WERI-Rb-1 (cell line): ENCODE results near the gene BEAN1.

ENCODE experiments used
- DNase-seq: peaks from one replicate; pipeline ENCODE4 v3.0.0-alpha.2; 2020
- H3K27ac ChIP-seq: fragments of 250-450 bp; sonication (Bioruptor Pico); 2 replicates; pipeline ENCODE4 v1.5.1; 2020; ENCODE audit warnings: mild to moderate bottlenecking, moderate library complexity
- H3K27me3 ChIP-seq: fragments of 250-450 bp; sonication (Bioruptor Pico); 2 replicates; pipeline ENCODE4 v1.5.1; 2021; ENCODE audit warnings: mild to moderate bottlenecking, low read depth, moderate library complexity; ENCODE audit not compliant: insufficient read depth, severe bottlenecking
- H3K36me3 ChIP-seq: fragments of 250-450 bp; sonication (Bioruptor Pico); 2 replicates; pipeline ENCODE4 v1.5.1; 2020; ENCODE audit warnings: mild to moderate bottlenecking, moderate library complexity
- H3K4me3 ChIP-seq: 2 replicates; pipeline ENCODE4 v1.5.1; 2011; ENCODE audit warnings: low read depth, mild to moderate bottlenecking, control low read depth, low read length
- H3K9me3 ChIP-seq: fragments of 250-450 bp; sonication (Bioruptor Pico); 2 replicates; pipeline ENCODE4 v1.5.1; 2021; ENCODE audit warnings: mild to moderate bottlenecking, moderate library complexity; ENCODE audit not compliant: severe bottlenecking
- TF ChIP-seq, protein P1 (sequence below): IDR thresholded peaks from 2 replicates; pipeline ENCODE4 v1.5.1; 2011; ENCODE audit warnings: low read depth, mild to moderate bottlenecking, control low read depth, inconsistent platforms, low read length

BEAN1 gene

DNA sequence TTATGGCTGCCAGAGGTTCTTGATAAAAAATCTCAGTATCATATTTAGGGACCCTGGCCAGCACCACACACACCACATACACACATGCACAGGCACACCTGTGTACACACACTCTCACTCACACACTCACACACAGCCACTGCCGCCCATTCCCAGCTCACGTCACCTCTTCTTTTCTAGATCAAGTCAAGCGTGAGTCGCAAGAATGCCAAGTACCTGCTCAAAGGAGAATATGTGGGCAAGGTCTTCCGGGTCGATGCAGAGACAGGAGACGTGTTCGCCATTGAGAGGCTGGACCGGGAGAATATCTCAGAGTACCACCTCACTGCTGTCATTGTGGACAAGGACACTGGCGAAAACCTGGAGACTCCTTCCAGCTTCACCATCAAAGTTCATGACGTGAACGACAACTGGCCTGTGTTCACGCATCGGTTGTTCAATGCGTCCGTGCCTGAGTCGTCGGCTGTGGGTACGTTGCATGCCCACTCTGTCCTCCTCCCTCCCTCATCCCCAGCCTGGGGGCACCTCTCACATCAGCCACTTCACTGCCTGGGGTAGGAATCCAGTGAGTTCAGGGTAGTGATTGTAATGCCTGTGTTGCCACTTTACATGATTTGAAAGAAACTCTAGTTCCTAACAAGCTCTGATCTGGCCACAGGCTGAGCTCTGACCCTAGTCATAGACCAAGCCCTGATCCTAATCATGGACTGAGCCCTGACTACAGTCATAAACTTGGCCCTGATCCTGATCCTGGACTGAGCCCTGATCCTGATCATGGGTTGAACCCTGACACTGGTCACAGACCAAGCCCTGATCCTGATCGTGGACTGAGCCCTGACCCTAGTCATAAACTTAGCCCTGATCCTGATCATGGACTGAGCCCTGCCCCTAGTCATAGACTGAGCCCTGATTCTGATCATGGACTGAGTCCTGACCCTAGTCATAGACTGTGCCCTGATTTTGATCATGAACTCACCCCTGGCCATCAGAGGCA, 40.2 kb upstream of the BEAN1 start:
- Histone ChIP-seq H3K4me3 (no peak overlapping the region), H3K36me3 (no peaks in the 10 kb centered on the region), H3K9me3 (no peaks in the 10 kb centered on the region), H3K27me3 (no peaks in the 10 kb centered on the region), H3K27ac (no peak overlapping the region)
- no peak for DNase-seq
- TF ChIP-seq, protein P1, sequence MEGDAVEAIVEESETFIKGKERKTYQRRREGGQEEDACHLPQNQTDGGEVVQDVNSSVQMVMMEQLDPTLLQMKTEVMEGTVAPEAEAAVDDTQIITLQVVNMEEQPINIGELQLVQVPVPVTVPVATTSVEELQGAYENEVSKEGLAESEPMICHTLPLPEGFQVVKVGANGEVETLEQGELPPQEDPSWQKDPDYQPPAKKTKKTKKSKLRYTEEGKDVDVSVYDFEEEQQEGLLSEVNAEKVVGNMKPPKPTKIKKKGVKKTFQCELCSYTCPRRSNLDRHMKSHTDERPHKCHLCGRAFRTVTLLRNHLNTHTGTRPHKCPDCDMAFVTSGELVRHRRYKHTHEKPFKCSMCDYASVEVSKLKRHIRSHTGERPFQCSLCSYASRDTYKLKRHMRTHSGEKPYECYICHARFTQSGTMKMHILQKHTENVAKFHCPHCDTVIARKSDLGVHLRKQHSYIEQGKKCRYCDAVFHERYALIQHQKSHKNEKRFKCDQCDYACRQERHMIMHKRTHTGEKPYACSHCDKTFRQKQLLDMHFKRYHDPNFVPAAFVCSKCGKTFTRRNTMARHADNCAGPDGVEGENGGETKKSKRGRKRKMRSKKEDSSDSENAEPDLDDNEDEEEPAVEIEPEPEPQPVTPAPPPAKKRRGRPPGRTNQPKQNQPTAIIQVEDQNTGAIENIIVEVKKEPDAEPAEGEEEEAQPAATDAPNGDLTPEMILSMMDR, result no peak

DNA sequence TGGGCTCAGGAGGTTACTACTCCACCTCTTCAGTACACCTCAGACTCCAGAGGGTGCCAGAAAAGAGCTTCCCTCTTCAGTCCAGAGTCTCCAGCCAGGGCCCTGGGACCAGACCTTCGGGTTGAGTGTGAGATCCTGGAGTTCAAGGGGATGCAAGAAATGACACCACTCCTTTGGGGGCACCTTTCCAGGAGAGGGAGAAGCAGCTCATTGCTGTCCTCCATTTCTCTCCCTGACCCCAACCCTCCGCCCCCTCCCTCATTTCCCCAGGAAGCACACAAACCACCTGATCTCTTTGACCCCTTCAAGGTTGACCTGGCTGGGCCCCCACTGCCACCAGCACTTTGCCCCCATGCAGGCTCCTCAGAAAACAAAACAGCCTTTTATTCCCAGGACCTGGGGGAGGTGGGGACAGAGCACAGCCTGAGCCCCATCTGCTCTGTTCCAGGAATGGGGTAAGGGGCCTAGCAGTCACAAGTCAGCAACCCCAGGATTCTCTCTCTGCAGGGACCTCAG, 39.2 kb upstream of the BEAN1 start:
- no peak overlapping the region for H3K4me3 ChIP-seq
- no peak overlapping the region for H3K27ac ChIP-seq
- no peaks in the 10 kb centered on the region for H3K36me3 ChIP-seq
- H3K27me3 ChIP-seq, result no peaks in the 10 kb centered on the region
- TF ChIP-seq, protein P1, result no peak
- H3K9me3 ChIP-seq, result no peaks in the 10 kb centered on the region
- DNase-seq, result no peak

DNA sequence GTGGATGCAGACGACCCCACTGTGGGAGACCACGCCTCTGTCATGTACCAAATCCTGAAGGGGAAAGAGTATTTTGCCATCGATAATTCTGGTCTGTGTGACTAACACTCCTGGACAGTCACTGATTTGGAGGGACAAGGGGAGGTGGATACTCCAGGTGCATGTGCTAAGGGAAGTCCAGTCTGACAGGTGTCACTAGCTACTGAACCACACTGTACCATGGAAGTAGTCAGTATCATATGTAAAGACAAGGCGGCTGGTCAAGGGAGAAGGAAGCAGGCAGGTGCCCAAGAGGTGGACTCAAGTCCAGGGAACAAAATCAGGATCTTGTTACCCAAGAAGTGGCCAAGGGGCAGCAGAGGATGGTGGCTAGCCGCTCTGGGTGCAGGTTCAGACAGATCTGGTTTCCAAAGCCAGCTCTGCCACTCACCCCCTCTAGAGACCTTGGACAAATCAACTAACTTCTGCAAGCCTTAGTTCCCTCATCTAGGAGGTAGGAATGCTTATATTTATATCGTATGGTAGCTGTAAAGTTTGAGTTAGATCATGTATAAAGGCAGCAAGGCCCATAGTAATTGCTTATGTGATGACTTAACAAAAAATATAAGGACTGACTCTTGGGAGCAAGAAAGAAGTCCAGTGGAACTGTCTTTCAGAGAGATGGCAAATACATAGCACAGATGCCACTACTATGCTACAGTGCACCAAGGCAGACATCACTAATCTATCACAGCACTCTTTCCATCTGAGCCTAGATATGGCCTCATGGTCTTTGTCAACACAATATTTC, 38.5 kb upstream of the BEAN1 start:
- Histone ChIP-seq H3K9me3 (no peaks in the 10 kb centered on the region), H3K27ac (no peak overlapping the region), H3K4me3 (no peak overlapping the region), H3K36me3 (no peaks in the 10 kb centered on the region), H3K27me3 (no peaks in the 10 kb centered on the region)
- no peak for DNase-seq
- TF ChIP-seq, protein P1, result no peak

DNA sequence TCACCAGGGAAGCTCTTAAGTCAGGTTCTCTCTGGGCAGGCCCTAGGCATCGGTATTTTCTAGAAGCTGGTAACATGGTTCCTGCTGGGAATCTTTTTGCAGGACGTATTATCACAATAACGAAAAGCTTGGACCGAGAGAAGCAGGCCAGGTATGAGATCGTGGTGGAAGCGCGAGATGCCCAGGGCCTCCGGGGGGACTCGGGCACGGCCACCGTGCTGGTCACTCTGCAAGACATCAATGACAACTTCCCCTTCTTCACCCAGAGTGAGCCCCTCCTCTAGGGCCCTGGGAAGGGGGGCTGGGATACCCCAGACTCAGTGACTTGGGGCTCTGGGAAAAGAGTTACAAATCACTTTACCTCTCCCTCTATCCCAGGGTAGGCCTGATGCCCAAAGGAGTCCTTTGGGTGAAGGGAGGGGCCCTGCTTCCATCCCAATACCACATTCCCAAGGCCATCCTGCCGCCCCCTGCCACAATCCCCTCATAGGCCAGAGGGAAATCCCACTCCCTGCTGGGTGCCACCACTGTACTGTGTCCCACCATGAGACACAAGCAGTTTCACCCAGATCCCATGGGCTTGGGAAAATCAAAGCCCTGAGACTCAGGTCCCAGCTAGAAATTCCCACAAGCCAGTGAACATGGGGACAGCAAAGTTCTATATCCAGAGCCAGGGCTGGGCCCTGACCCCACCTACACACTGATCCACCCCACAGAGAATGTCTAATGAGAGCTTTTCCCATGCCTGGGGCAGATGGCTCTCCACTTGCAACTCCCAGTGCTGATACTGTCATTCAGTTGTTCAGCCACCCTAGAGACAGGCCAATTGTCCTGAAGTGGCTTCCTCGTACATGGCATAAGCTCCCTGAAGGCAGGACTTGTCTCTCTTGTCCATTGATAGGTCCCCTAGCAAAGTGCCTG, 37.6 kb upstream of the BEAN1 start:
- H3K36me3 ChIP-seq, result no peaks in the 10 kb centered on the region
- H3K4me3 ChIP-seq, result no peak overlapping the region
- TF ChIP-seq, protein P1, result no peak
- H3K27me3 ChIP-seq, result no peaks in the 10 kb centered on the region
- no peak for DNase-seq
- H3K9me3 ChIP-seq, result no peaks in the 10 kb centered on the region
- no peak overlapping the region for H3K27ac ChIP-seq
